NCI-H526 (cell line): ENCODE results near the gene ATXN7L2.
A peak's percentile ranks its signal among the peaks of the same experiment; 100 is the strongest.

Experiments used
- DNase-seq, 2 experiments: peaks; one replicate each; lab custom pipeline; 2025; lab: John Stamatoyannopoulos, UW

The ATXN7L2 gene

GRCh38 chr1:109499081-109499480 lies 15.4 kb downstream of the ATXN7L2 start:
- no peak for DNase-seq

- DNase-seq, result peak; percentile 18 to 49
Observed at GRCh38 chr1:109499661-109500536, 16.2 kb downstream of the ATXN7L2 start.

- DNase-seq, result no peak
Observed at GRCh38 chr1:109500941-109501381, 17.3 kb downstream of the ATXN7L2 start.

GRCh38 chr1:109501644-109502363 lies 18.1 kb downstream of the ATXN7L2 start:
- no peak for DNase-seq

GRCh38 chr1:109502364-109502851 lies 18.7 kb downstream of the ATXN7L2 start:
- no peak for DNase-seq

GRCh38 chr1:109503935-109504334 lies 20.2 kb downstream of the ATXN7L2 start:
- no peak for DNase-seq

- no peak for DNase-seq
Observed at GRCh38 chr1:109504974-109505373, 21.3 kb downstream of the ATXN7L2 start.

GRCh38 chr1:109508001-109508872 lies 24.5 kb downstream of the ATXN7L2 start:
- DNase-seq, result no peak

GRCh38 chr1:109508873-109509175 lies 25.1 kb downstream of the ATXN7L2 start:
- DNase-seq, result no peak

GRCh38 chr1:109509176-109510134 lies 25.8 kb downstream of the ATXN7L2 start, which contains the start of gene AMIGO1:
Gene AMIGO1, minus strand, starts transcription at chr1:109509727. Its CDS starts 815 bp downstream, at chr1:109508912.
- DNase-seq, result peak; percentile 6 to 85

GRCh38 chr1:109513110-109513710 lies 29.5 kb downstream of the ATXN7L2 start:
- DNase-seq, result no peak

- DNase-seq, result no peak
Observed at GRCh38 chr1:109514846-109515245, 31.1 kb downstream of the ATXN7L2 start.

- DNase-seq, result peak; percentile 70 to 71
Observed at GRCh38 chr1:109516872-109517271, 33.2 kb downstream of the ATXN7L2 start.

GRCh38 chr1:109517337-109517736 lies 33.6 kb downstream of the ATXN7L2 start:
- no peak for DNase-seq

GRCh38 chr1:109521002-109521951 lies 37.6 kb downstream of the ATXN7L2 start:
- DNase-seq, result no peak

GRCh38 chr1:109522026-109522425 lies 38.3 kb downstream of the ATXN7L2 start:
- no peak for DNase-seq

GRCh38 chr1:109523706-109524105 lies 40.0 kb downstream of the ATXN7L2 start:
- no peak for DNase-seq

GRCh38 chr1:109527098-109527811 lies 43.5 kb downstream of the ATXN7L2 start:
- DNase-seq, result no peak
